OCI-LY1 (cell line): ENCODE results near the gene ODAD4.
A peak's percentile ranks its signal among the peaks of the same experiment; 100 is the strongest.

ENCODE experiments used
- H2AFZ ChIP-seq: fragments of 200-600 bp; sonication (generic), shearing (Covaris generic); 2 replicates; pipeline ENCODE4 v1.6.0; 2014; ENCODE audit warnings: antibody characterized with exemption, mild to moderate bottlenecking, low read length
- H3F3A ChIP-seq: fragments of 200-600 bp; sonication (generic), shearing (Covaris generic); 2 replicates; pipeline ENCODE4 v1.6.0; 2014; ENCODE audit warnings: mild to moderate bottlenecking, antibody characterized with exemption, low read length, moderate library complexity; ENCODE audit not compliant: insufficient read depth
- H3K27ac ChIP-seq: fragments of 200-600 bp; sonication (generic); 2 replicates; pipeline ENCODE4 v1.5.1; 2014; ENCODE audit warnings: low read length, mixed run types, mild to moderate bottlenecking, low read depth; ENCODE audit not compliant: poor library complexity, severe bottlenecking
- H3K27me3 ChIP-seq: fragments of 200-600 bp; sonication (generic); 2 replicates; pipeline ENCODE4 v1.6.0; 2014; ENCODE audit warnings: antibody characterized with exemption, mild to moderate bottlenecking, low read length, moderate library complexity; ENCODE audit not compliant: insufficient read depth
- H3K36me3 ChIP-seq: fragments of 200-600 bp; sonication (generic); 2 replicates; pipeline ENCODE4 v1.6.1; 2014; ENCODE audit warnings: mild to moderate bottlenecking, antibody characterized with exemption, low read length, moderate library complexity, mixed read lengths; ENCODE audit not compliant: insufficient read depth
- H3K4me1 ChIP-seq: fragments of 200-600 bp; sonication (generic); 2 replicates; pipeline ENCODE4 v1.5.1; 2014; ENCODE audit warnings: mild to moderate bottlenecking, low read length, moderate library complexity; ENCODE audit not compliant: insufficient read depth, severe bottlenecking
- H3K4me2 ChIP-seq: fragments of 200-600 bp; sonication (generic), shearing (Covaris generic); 2 replicates; pipeline ENCODE4 v1.6.1; 2014; ENCODE audit warnings: low read length
- H3K4me3 ChIP-seq: fragments of 200-600 bp; sonication (generic); 2 replicates; pipeline ENCODE4 v1.5.1; 2014; ENCODE audit warnings: low read length, low read depth, mild to moderate bottlenecking, mixed read lengths; ENCODE audit not compliant: poor library complexity, severe bottlenecking
- H3K79me2 ChIP-seq: fragments of 200-600 bp; shearing (Covaris generic); 2 replicates; pipeline ENCODE4 v1.6.1; 2016; ENCODE audit warnings: mixed run types, low read length, mixed read lengths; ENCODE audit not compliant: insufficient read depth
- H3K9ac ChIP-seq: fragments of 200-600 bp; sonication (generic), shearing (Covaris generic); 2 replicates; pipeline ENCODE4 v1.6.1; 2014; ENCODE audit warnings: mild to moderate bottlenecking, low read length, mixed read lengths
- H3K9me2 ChIP-seq: fragments of 200-600 bp; sonication (generic), shearing (Covaris generic); 2 replicates; pipeline ENCODE4 v1.6.1; 2014; ENCODE audit warnings: low read depth, mild to moderate bottlenecking, low read length, mixed read lengths
- H3K9me3 ChIP-seq: fragments of 200-600 bp; shearing (Covaris generic); 2 replicates; pipeline ENCODE4 v1.6.1; 2014; ENCODE audit warnings: low read length, mixed read lengths
- H4K20me1 ChIP-seq: fragments of 200-600 bp; sonication (generic), shearing (Covaris generic); 2 replicates; pipeline ENCODE4 v1.6.0; 2016; ENCODE audit warnings: mild to moderate bottlenecking, low read length; ENCODE audit not compliant: insufficient read depth
- CTCF ChIP-seq: fragments of 200-600 bp; sonication (generic), shearing (Covaris generic); IDR thresholded peaks from 2 replicates; pipeline ENCODE4 v1.5.1; 2017; ENCODE audit warnings: mild to moderate bottlenecking, antibody characterized with exemption, low read length, moderate library complexity, mixed read lengths
- EZH2 ChIP-seq: fragments of 200-600 bp; sonication (generic), shearing (Covaris generic); IDR thresholded peaks from 2 replicates; pipeline ENCODE4 v1.8.0; 2017; ENCODE audit warnings: borderline replicate concordance, mixed run types, mild to moderate bottlenecking, antibody characterized with exemption, low read length, moderate library complexity, mixed read lengths

Gene ODAD4

GRCh38 chr17:41915020-41915419 is 15.4 kb upstream of the ODAD4 start:
- no peaks in the 10 kb centered on the region for H3K9me3 ChIP-seq
- H3K27ac ChIP-seq, result no peak overlapping the region
- no peak overlapping the region for H3K4me3 ChIP-seq
- no peaks in the 10 kb centered on the region for H4K20me1 ChIP-seq
- H3K79me2 ChIP-seq, result peaks cover 45% of the 10 kb centered on the region
- H3K36me3 ChIP-seq, result peaks cover 52% of the 10 kb centered on the region
- no peaks in the 10 kb centered on the region for H3F3A ChIP-seq
- no peaks in the 10 kb centered on the region for H3K9me2 ChIP-seq
- H3K4me1 ChIP-seq, result peaks cover 37% of the 10 kb centered on the region
- TF ChIP-seq CTCF, result no peak
- no peak for TF ChIP-seq EZH2
- H3K27me3 ChIP-seq, result no peaks in the 10 kb centered on the region
- H3K9ac ChIP-seq, result no peak overlapping the region
- no peak overlapping the region for H2AFZ ChIP-seq
- 0 out of 2 replicates have a peak overlapping the region, but pooled peaks have one; percentile 12 for H3K4me2 ChIP-seq

DNA sequence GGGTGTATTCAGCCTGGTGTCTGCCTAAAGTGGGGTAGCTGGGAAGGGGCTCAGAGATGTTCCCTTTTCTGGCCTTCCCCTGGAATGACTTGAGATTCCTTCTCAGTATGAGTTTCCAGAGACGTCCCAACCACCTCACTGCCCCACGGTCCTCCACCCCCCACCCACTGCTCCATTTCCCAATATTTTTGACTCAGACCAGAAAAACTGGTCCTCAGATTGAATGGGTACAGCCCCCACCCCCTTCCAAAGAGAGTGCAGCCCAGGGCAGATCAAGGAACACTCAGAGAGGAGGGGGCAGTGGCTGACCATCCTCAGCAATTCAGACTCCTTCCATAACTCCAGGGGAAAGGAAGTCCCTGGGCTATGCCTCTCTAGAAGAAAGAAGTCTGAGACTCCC is 14.9 kb upstream of the ODAD4 start:
- H3K27me3 ChIP-seq, result no peaks in the 10 kb centered on the region
- H3K9ac ChIP-seq, result no peak overlapping the region
- peaks cover 37% of the 10 kb centered on the region for H3K4me1 ChIP-seq
- peaks cover 47% of the 10 kb centered on the region for H3K36me3 ChIP-seq
- H3K4me2 ChIP-seq, result peak overlapping the region; percentile 12; the same call in 1 of the 2 replicates
- TF ChIP-seq CTCF (no peak), EZH2 (no peak)
- H3K4me3 ChIP-seq, result no peak overlapping the region
- peaks cover 45% of the 10 kb centered on the region for H3K79me2 ChIP-seq
- no peak overlapping the region for H3K27ac ChIP-seq
- H3K9me2 ChIP-seq, result no peaks in the 10 kb centered on the region
- no peak overlapping the region for H2AFZ ChIP-seq
- H3F3A ChIP-seq, result no peaks in the 10 kb centered on the region
- H4K20me1 ChIP-seq, result no peaks in the 10 kb centered on the region
- no peaks in the 10 kb centered on the region for H3K9me3 ChIP-seq

GRCh38 chr17:41917192-41917591 is 13.2 kb upstream of the ODAD4 start:
- peaks cover 44% of the 10 kb centered on the region for H3K4me1 ChIP-seq
- H3K9me2 ChIP-seq, result no peaks in the 10 kb centered on the region
- no peaks in the 10 kb centered on the region for H4K20me1 ChIP-seq
- H3F3A ChIP-seq, result no peaks in the 10 kb centered on the region
- no peaks in the 10 kb centered on the region for H3K27me3 ChIP-seq
- peaks cover 31% of the 10 kb centered on the region for H3K36me3 ChIP-seq
- peak overlapping the region; percentile 100 for H3K4me2 ChIP-seq
- no peak for TF ChIP-seq EZH2
- no peak for TF ChIP-seq CTCF
- peak overlapping the region; percentile 93 for H3K9ac ChIP-seq
- H3K4me3 ChIP-seq, result peak overlapping the region; percentile 89
- no peaks in the 10 kb centered on the region for H3K9me3 ChIP-seq
- H3K27ac ChIP-seq, result peak overlapping the region; percentile 57
- H2AFZ ChIP-seq, result no peak overlapping the region
- H3K79me2 ChIP-seq, result peaks cover 45% of the 10 kb centered on the region
